ENCODE measurements around the gene AMMECR1L. TPM values are rescaled to one million over a fixed set of nuclear protein-coding genes. Genes with fewer than 3 reads are reported as not detected.
A peak's percentile ranks its signal among the peaks of the same experiment; 100 is the strongest.

The AMMECR1L gene
- total RNA-seq, 1 experiment from 2014 or later = 29.3 TPM

- H3K36me3 ChIP-seq (ENCODE audit: control insufficient read depth, insufficient read depth, low read length) = peaks cover 3% of the 10 kb centered on the region; the same call in 1 of the 2 replicates
- BruUV-seq (replicated peaks) = no TSS peak
Measured at GRCh38 chr2:127873707-127874303, 12.0 kb downstream of the AMMECR1L start.

DNA sequence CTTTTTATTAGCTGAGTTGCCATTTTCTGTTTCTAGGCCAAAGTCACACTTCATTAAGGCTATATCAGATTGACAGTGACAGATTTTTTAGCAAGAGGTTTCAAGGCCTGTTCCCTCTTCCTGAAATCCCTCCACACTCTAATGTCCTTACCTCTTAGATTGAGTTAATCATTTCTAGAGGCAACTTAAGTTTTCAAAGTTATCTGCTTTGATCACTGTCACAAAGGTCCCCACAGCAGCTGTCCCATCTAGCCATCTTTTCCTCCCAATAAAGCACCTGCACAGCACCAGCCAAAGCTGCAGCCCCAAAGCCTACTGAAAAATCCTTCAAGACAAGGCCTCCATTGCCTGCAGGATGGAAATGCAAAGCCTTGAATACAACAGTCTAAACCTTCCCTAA is 13.4 kb downstream of the AMMECR1L start:
- Mint-ChIP-seq H3K4me3 (ENCODE audit: unreplicated experiment) (no peak overlapping the region), H3K27ac (ENCODE audit: unreplicated experiment) (peak overlapping the region; percentile 37), H3K4me1 (ENCODE audit: low read depth, unreplicated experiment) (peaks cover 23% of the 10 kb centered on the region), H3K36me3 (ENCODE audit: insufficient read depth, unreplicated experiment) (peaks cover 86% of the 10 kb centered on the region), H3K27me3 (ENCODE audit: insufficient read depth, unreplicated experiment) (no peaks in the 10 kb centered on the region), H3K9me3 (ENCODE audit: unreplicated experiment) (no peaks in the 10 kb centered on the region)
- H3K36me3 ChIP-seq (ENCODE audit: control insufficient read depth, insufficient read depth, low read length) = peaks cover 5% of the 10 kb centered on the region; the same call in 1 of the 2 replicates
- no peaks in the 10 kb centered on the region for H3K9me3 ChIP-seq
- peaks cover 12% of the 10 kb centered on the region; the same call in 1 of the 2 replicates for H3K4me1 ChIP-seq
- H3K27me3 ChIP-seq (replicated peaks; ENCODE audit: control insufficient read depth, insufficient read depth, low read length) = no peaks in the 10 kb centered on the region
- TF ChIP-seq CTCF (IDR thresholded peaks at IDR 0.05; ENCODE audit: insufficient read depth in 1 of 2, low read depth in 1 of 2, low read length in 1 of 2, severe bottlenecking in 1 of 2, unreplicated experiment in 1 of 2) = no peak
- no TSS peak for BruUV-seq (replicated peaks)
- CTCF ChIA-PET = no interaction called here
- intact Hi-C loops (cut with micrococcal nuclease; ENCODE audit: unreplicated experiment) = no loop called here
- H3K4me3 ChIP-seq (ENCODE audit: low read depth, low read length) = no peak overlapping the region
- no peak for DNase-seq
- POLR2A ChIA-PET = interaction anchor here (1.0 kb wide), 1 partner anchor 13 kb away, joined by 4 read pairs; no protein-coding TSS in a partner anchor

More at GRCh38 chr2:127873707-127874303, 12.0 kb downstream of the AMMECR1L start:
- no peak overlapping the region for H3K4me3 Mint-ChIP-seq (ENCODE audit: unreplicated experiment)
- Histone ChIP-seq H3K9me3 (no peaks in the 10 kb centered on the region), H3K27me3 (replicated peaks; ENCODE audit: control insufficient read depth, insufficient read depth, low read length) (no peaks in the 10 kb centered on the region), H3K4me1 (peaks cover 12% of the 10 kb centered on the region; the same call in 1 of the 2 replicates), H3K4me3 (ENCODE audit: low read depth, low read length) (no peak overlapping the region)
- peaks cover 23% of the 10 kb centered on the region for H3K4me1 Mint-ChIP-seq (ENCODE audit: low read depth, unreplicated experiment)
- no peaks in the 10 kb centered on the region for H3K9me3 Mint-ChIP-seq (ENCODE audit: unreplicated experiment)
- peaks cover 73% of the 10 kb centered on the region for H3K36me3 Mint-ChIP-seq (ENCODE audit: insufficient read depth, unreplicated experiment)
- intact Hi-C loops (cut with micrococcal nuclease; ENCODE audit: unreplicated experiment) = no loop called here
- no peak for TF ChIP-seq CTCF (IDR thresholded peaks at IDR 0.05; ENCODE audit: insufficient read depth in 1 of 2, low read depth in 1 of 2, low read length in 1 of 2, severe bottlenecking in 1 of 2, unreplicated experiment in 1 of 2)
- ChIA-PET CTCF (no interaction called here), POLR2A (no interaction called here)
- no peak for DNase-seq
- no peaks in the 10 kb centered on the region for H3K27me3 Mint-ChIP-seq (ENCODE audit: insufficient read depth, unreplicated experiment)
- no peak overlapping the region for H3K27ac Mint-ChIP-seq (ENCODE audit: unreplicated experiment)

DNA sequence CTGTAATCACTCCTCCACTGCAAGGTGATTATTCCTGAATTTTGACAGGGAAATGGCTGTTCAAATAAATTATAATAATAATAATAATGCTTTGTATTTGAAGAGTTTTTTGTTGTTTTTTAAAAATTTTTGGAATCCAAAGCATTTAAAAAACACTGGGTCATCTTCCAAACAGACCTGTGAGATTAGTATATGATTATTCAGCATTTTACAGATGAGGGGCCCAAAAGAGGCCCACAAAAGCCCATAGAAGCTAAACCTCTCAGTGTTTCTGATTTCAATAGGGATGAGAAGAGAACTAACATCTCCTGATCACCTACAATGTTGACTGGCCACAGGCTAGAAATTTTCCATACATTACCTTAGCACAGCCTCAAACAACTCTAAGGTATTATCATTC is 19.8 kb downstream of the AMMECR1L start:
- H3K27me3 Mint-ChIP-seq (ENCODE audit: insufficient read depth, unreplicated experiment) = no peaks in the 10 kb centered on the region
- H3K27ac Mint-ChIP-seq (ENCODE audit: unreplicated experiment) = no peak overlapping the region
- H3K36me3 ChIP-seq (ENCODE audit: control insufficient read depth, insufficient read depth, low read length) = peaks cover 8% of the 10 kb centered on the region; the same call in 1 of the 2 replicates
- peaks cover 88% of the 10 kb centered on the region for H3K36me3 Mint-ChIP-seq (ENCODE audit: insufficient read depth, unreplicated experiment)
- no peaks in the 10 kb centered on the region for H3K27me3 ChIP-seq (replicated peaks; ENCODE audit: control insufficient read depth, insufficient read depth, low read length)
- no peak for TF ChIP-seq CTCF (IDR thresholded peaks at IDR 0.05; ENCODE audit: insufficient read depth in 1 of 2, low read depth in 1 of 2, low read length in 1 of 2, severe bottlenecking in 1 of 2, unreplicated experiment in 1 of 2)
- no peaks in the 10 kb centered on the region for H3K9me3 Mint-ChIP-seq (ENCODE audit: unreplicated experiment)
- H3K4me3 Mint-ChIP-seq (ENCODE audit: unreplicated experiment) = no peak overlapping the region
- intact Hi-C loops (cut with micrococcal nuclease; ENCODE audit: unreplicated experiment) = no loop called here
- no peak for DNase-seq
- ChIA-PET CTCF (no interaction called here), POLR2A (no interaction called here)
- BruUV-seq (replicated peaks) = no TSS peak
- no peak overlapping the region for H3K4me3 ChIP-seq (ENCODE audit: low read depth, low read length)
- H3K4me1 Mint-ChIP-seq (ENCODE audit: low read depth, unreplicated experiment) = no peaks in the 10 kb centered on the region
- H3K9me3 ChIP-seq = no peaks in the 10 kb centered on the region
- H3K4me1 ChIP-seq = no peaks in the 10 kb centered on the region
